ENCODE results near the gene ERICH6. TPM values are rescaled to one million over a fixed set of nuclear protein-coding genes. Genes with fewer than 3 reads are reported as not detected.
A peak's percentile ranks its signal among the peaks of the same experiment; 100 is the strongest.

The ERICH6 gene
- polyA plus RNA-seq, 3 donors: 0.04 TPM; not detected in 2

DNA sequence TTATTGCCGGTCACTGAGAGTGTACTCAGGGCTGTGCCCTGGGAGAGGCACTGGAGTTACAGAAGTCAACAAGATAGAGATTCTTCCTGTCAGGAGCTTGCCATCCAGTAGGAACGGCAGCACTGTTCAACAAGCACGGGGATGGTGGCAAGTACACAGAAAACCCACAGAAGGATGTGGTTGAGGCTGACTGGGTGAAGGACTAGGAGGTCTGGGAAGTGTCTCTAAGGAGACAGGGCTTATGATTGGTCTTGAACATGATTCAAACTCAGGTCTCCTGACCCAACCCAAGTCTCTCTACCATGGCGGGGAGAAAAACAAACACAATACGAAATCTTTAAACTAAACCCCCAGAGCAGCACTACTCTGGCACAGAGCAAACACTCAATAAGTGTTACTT is 37.6 kb downstream of the ERICH6 start:
- H3K79me2 ChIP-seq (ENCODE audit: insufficient read depth, low read length): no peaks in the 10 kb centered on the region
- WGBS (ENCODE audit: insufficient coverage): 61% methylated on average over 3 of the region's 5 CpGs
- TF ChIP-seq, protein P1, sequence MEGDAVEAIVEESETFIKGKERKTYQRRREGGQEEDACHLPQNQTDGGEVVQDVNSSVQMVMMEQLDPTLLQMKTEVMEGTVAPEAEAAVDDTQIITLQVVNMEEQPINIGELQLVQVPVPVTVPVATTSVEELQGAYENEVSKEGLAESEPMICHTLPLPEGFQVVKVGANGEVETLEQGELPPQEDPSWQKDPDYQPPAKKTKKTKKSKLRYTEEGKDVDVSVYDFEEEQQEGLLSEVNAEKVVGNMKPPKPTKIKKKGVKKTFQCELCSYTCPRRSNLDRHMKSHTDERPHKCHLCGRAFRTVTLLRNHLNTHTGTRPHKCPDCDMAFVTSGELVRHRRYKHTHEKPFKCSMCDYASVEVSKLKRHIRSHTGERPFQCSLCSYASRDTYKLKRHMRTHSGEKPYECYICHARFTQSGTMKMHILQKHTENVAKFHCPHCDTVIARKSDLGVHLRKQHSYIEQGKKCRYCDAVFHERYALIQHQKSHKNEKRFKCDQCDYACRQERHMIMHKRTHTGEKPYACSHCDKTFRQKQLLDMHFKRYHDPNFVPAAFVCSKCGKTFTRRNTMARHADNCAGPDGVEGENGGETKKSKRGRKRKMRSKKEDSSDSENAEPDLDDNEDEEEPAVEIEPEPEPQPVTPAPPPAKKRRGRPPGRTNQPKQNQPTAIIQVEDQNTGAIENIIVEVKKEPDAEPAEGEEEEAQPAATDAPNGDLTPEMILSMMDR (IDR thresholded peaks at IDR 0.05): no peak
- H3K4me3 ChIP-seq (replicated peaks in 1 of 3; ENCODE audit: low read depth in 2 of 3, low read length in 3 of 3): no peak overlapping the region
- H3K27ac ChIP-seq (ENCODE audit: low read depth in 1 of 2, low read length in 2 of 2): no peak overlapping the region
- DNase-seq: no peak
- Mint-ChIP-seq H3K36me3 (no peaks in the 10 kb centered on the region), H3K27ac (no peak overlapping the region), H3K9me3 (peaks cover 0 to 2% (median 0%) of the 10 kb centered on the region in 7 donors), H3K4me3 (peak overlapping the region in 1 of 2 donors; percentile 4), H3K27me3 (ENCODE audit: low read depth in 3 of 3) (peaks cover 0 to 5% (median 0%) of the 10 kb centered on the region in 3 donors), H3K4me1 (peaks cover 22% of the 10 kb centered on the region)
- peak overlapping the region; percentile 40 for H2AFZ ChIP-seq (ENCODE audit: insufficient read depth, low read depth, low read length, poor library complexity, severe bottlenecking)
- H3K9ac ChIP-seq (ENCODE audit: insufficient read depth, low read length, poor library complexity, severe bottlenecking): no peak overlapping the region
- intact Hi-C loops (cut with micrococcal nuclease): no loop called here
- H3K36me3 ChIP-seq (replicated peaks in 1 of 2; ENCODE audit: control insufficient read depth in 1 of 2, insufficient read depth in 2 of 2, low read length in 2 of 2): no peaks in the 10 kb centered on the region
- H3K4me2 ChIP-seq (replicated peaks; ENCODE audit: extremely low read depth, low read length, poor library complexity, severe bottlenecking): no peak overlapping the region
- H4K20me1 ChIP-seq (ENCODE audit: insufficient read depth, low read length): no peaks in the 10 kb centered on the region
- no peaks in the 10 kb centered on the region for H3K9me3 ChIP-seq (replicated peaks in 1 of 2; ENCODE audit: control insufficient read depth in 1 of 2, insufficient read depth in 1 of 2, low read length in 2 of 2)
- H3K27me3 ChIP-seq (ENCODE audit: control insufficient read depth in 2 of 2, insufficient read depth in 2 of 2, low read length in 2 of 2): no peaks in the 10 kb centered on the region
- H3K4me1 ChIP-seq (ENCODE audit: control insufficient read depth in 1 of 2, insufficient read depth in 2 of 2, low read length in 2 of 2): peaks cover 19 to 22% of the 10 kb centered on the region in 2 donors

DNA sequence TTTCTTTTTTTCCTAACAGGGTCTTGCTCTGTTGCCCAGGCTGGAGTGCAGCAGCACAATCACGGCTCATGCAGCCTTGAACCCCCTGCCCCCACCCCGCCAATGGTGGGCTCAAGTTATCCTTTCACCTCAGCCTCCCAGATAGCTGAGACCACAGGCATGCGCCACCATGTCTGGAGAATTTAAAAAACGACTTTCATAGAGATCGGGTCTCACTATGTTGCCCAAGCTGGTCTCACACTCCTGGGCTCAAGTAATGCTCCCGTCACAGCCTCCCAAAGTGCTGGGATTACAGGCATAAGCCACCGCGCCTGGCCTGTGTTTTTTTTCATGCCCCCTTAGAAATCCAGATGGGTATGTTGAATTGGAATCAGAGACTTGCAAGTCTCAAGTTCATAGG is 40.3 kb downstream of the ERICH6 start:
- H3K9me3 Mint-ChIP-seq: peaks cover 0 to 2% (median 0%) of the 10 kb centered on the region in 7 donors
- DNase-seq: no peak
- H3K4me3 Mint-ChIP-seq: no peak overlapping the region
- peak overlapping the region in 1 of 7 donors; percentile 11 for H3K27ac Mint-ChIP-seq
- Histone ChIP-seq H3K79me2 (ENCODE audit: insufficient read depth, low read length) (no peaks in the 10 kb centered on the region), H3K9me3 (replicated peaks in 1 of 2; ENCODE audit: control insufficient read depth in 1 of 2, insufficient read depth in 1 of 2, low read length in 2 of 2) (no peaks in the 10 kb centered on the region), H3K4me3 (replicated peaks in 1 of 3; ENCODE audit: low read depth in 2 of 3, low read length in 3 of 3) (no peak overlapping the region), H3K36me3 (replicated peaks in 1 of 2; ENCODE audit: control insufficient read depth in 1 of 2, insufficient read depth in 2 of 2, low read length in 2 of 2) (no peaks in the 10 kb centered on the region), H4K20me1 (ENCODE audit: insufficient read depth, low read length) (no peaks in the 10 kb centered on the region), H3K4me2 (replicated peaks; ENCODE audit: extremely low read depth, low read length, poor library complexity, severe bottlenecking) (no peak overlapping the region), H3K27ac (ENCODE audit: low read depth in 1 of 2, low read length in 2 of 2) (no peak overlapping the region), H3K9ac (ENCODE audit: insufficient read depth, low read length, poor library complexity, severe bottlenecking) (no peak overlapping the region), H3K27me3 (ENCODE audit: control insufficient read depth in 2 of 2, insufficient read depth in 2 of 2, low read length in 2 of 2) (no peaks in the 10 kb centered on the region), H2AFZ (ENCODE audit: insufficient read depth, low read depth, low read length, poor library complexity, severe bottlenecking) (peak overlapping the region; percentile 37), H3K4me1 (ENCODE audit: control insufficient read depth in 1 of 2, insufficient read depth in 2 of 2, low read length in 2 of 2) (peaks cover 22 to 29% of the 10 kb centered on the region in 2 donors)
- H3K36me3 Mint-ChIP-seq: no peaks in the 10 kb centered on the region
- peaks cover 30% of the 10 kb centered on the region for H3K4me1 Mint-ChIP-seq
- 99% methylated on average over 8 of the region's 8 CpGs for WGBS (ENCODE audit: insufficient coverage)
- intact Hi-C loops (cut with micrococcal nuclease): no loop called here
- peaks cover 0 to 8% (median 2%) of the 10 kb centered on the region in 3 donors for H3K27me3 Mint-ChIP-seq (ENCODE audit: low read depth in 3 of 3)
- TF ChIP-seq, protein P1 (IDR thresholded peaks at IDR 0.05): no peak

All from CD14-positive monocyte (primary cell).